ENCODE results near the gene VASH1.

VASH1 gene

GRCh38 chr14:76782115-76782884 lies 21.0 kb downstream of the VASH1 start:
- DNase-seq, result no peak

DNA sequence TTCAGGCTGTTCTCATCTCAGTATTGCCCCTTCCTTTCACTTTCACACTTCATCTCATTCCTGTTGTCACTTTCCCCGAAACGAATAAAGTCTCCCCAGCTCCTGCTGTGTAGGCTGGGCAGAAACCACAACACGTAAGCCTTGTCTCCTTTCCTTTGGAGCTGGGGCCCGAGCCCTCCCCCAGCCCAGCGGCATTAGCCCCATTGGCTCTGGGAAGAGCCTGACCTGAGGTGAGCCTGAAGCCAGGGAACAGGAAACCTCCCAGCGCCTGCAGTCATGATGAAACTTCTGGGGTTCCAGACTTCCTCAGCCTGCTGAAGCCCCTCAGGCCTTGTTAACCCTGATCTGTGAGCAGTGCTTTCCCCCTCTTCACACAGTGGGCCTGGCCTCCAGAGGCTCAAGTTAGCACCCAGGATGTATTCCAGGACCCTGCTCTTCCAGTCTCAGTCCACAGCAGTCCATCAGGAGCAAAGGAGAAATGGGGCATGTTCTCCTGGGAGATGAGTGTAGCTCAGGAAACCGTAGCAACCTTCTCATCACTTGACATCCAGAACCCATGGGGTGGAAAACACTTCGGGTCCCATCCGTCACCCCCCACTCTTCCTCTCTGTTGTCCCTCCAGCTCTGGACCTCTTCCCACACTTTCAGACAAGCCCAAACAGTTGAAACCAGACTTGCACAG lies 21.8 kb downstream of the VASH1 start:
- no peak for DNase-seq

DNA sequence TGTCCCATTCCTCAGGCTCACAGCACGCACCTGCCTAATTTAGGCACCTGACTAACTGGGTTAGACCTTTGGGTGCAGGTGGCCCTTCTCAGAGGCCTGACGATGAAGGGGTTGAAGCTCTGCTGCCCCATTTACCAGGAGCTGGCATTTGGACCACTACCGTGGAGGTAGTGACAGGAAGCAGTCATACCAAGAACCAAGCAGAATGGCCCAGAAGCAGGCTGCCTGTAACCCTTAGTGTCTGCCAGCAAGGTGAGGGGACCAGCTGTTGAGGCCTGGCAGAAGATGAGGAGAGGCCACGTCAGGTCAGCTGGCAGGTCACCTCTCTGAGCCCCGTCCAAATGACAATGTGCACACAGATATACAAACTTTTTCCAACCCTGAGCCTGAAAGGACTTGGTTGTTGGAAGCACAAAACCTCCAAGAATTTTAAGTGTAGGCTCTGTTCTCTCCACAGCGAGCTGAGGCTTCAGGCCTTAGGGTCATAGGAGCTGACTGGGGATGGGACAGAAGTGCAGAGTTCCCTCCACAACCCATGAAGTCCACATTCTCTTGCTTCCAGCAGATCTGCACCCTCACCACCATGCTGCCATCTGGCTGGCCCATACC lies 23.1 kb downstream of the VASH1 start:
- no peak for DNase-seq

DNA sequence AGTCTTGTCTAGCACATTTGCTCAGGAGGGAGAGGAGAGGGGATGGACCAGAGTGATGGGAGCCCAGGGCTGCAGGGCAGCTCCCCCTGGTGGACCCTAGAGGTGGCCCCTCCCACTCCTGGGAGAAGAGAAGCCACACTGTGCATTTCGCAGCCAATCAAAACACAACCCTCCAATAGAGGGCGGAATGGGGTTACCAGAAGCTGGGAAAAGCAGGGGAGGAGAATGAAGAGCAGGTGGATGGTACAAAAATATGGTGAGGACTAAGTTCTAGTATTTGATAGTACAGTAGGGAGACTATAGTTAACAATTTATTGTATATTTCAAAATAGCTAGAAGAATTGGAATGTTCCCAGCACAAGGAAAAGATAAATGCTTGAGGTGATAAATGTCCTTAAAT lies 23.6 kb downstream of the VASH1 start:
- peak in 49 of 56 donors; percentile 38 to 89 (median 72) for DNase-seq

DNA sequence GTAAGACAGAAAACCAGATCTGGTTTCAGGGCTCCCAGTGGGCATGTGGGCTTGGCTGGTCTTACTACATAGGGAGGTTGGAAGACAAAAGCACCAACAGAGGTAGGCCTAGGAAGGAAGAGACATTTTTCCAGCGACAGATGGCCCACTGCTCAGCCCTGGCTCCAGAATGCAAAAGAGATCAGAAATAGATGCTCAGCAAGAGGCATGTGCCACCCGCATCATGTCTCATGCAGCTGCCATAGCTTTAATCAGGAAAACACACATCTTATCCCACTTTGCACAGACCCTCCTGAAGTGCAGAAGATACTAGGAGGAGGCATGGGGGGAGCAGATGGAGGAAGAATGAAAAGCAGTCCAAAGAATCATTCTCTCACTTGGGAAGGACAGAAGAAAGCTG lies 25.3 kb downstream of the VASH1 start:
- no peak for DNase-seq

GRCh38 chr14:76792422-76792821 lies 31.2 kb downstream of the VASH1 start:
- no peak for DNase-seq

- DNase-seq, result no peak
Measured at GRCh38 chr14:76793324-76793723, 32.1 kb downstream of the VASH1 start.

DNA sequence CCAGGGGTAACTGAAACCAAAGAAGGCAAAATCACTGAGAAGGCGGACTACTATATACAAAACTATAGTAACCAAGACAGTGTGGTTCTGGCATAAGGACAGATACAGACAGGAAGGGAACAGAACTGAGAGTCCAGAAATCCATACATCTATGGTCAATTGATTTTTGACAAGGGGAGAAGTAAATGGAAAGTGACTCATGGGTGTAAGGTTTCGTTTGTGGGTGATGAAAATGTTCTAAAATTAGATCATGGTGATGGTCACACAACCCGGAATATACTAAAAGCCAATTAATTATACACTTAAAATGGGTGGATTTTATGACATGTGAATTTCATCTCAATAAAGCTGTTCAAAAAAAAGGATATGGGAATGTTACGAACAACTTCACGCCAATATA lies 32.7 kb downstream of the VASH1 start:
- no peak for DNase-seq

- no peak for DNase-seq
Measured at GRCh38 chr14:76806446-76806845, 45.2 kb downstream of the VASH1 start.

- no peak for DNase-seq
Measured at GRCh38 chr14:76808011-76808410, 46.7 kb downstream of the VASH1 start.

GRCh38 chr14:76808990-76809389 lies 47.7 kb downstream of the VASH1 start:
- DNase-seq, result no peak

DNA sequence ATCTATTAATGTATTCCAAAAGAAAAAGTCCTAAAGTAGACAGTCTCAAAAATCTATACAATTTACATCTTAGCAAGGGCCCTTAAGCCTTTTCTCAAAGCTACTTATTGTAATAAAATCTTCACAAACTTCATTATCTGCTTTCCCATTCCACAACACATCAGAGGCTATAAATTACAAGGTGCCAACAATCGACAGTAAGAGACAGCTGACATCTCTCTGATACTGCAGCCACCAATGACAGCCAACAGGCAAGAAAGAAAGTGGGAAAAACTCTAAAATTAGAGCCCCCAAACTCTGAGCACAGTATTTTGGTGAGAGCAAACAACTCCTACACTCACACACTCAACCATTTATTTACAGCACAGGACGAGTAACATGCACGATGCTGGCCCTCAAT lies 49.3 kb downstream of the VASH1 start:
- DNase-seq, result no peak

GRCh38 chr14:76810953-76811400 lies 49.7 kb downstream of the VASH1 start:
- DNase-seq, result peak in 35 of 56 donors; percentile 8 to 56 (median 30)

DNA sequence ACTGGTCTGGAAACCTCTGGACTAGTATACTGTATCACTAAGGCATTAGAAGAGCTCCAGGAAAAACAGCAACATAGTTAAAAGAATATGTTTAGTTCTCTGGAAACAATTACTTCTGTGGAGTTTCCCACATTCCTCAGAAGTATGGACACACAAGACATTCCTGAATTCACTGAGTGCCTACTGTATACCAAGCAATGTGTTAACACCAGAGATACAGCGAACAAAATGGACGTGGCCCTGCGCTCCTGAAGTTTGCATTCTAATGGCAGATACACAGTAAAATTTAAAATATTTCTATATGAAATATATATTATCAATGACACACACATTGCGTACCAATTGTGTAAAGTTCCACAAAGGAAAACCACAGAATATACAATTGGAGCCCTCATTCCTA lies 50.3 kb downstream of the VASH1 start:
- no peak for DNase-seq

DNA sequence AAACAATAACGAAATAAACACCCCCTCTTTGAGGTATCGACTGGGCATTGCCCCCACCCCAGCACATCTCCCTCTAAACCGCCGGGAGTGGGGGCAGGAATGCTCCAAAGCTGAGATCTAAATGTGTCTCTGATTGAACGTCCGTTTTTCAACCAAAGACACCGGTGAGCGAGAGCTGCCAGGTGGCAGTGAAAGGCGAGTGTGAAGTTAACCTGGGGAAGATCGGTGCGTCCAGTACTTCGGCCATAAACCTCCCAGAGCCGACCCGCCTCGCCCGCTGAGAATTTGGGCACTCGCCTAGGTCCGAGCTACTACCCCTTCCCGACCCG lies 50.8 kb downstream of the VASH1 start:
- DNase-seq, result peak in 4 of 56 donors; percentile 45 to 57 (median 50)

DNA sequence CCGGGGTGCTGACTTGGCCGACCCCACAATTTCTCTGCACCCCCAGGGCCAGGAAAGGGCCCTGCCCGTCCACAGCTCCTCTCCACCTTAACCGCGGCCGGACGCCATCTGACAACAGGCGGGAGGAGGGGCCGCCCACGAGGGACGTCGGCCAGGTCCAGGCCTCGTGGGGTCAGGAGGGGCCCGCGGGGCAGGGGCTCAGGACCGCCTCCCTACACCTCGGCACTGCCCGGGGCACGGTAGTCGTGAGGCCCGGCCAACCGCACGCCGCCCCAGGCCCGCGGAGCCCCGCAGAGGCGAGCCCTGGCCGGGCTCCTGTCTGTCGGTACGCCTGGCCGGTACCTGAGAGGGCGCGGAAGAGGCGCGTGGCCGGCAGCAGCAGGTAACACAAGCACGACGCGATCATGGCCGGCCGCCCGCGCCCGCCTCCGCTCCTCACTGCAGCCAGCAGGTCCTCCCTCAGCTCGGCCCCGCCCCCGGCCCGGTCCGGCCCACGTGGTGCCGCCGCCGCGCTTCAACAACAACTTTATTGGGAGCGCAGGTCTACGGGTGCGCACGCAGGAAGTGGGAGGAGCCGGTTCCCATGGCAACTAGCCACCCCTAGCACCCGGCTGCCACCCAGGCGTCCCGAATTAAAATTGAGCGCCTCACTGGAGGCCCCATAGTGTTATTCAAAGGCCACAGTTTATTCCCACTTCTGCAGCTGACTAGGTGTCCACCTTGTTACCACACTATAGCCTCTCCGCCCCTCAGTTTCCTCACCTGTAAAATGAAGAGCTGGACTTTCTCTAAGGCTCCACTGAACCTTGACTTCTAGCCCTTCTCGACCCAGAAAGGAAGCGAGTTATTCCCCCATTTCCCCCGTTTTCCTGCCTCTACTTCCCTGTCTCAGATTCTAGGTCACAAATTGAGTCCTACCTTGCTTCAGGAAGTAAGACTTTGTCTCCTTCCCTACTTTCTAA lies 51.4 kb downstream of the VASH1 start, which contains the start of gene ANGEL1:
ANGEL1 (minus strand) TSS at position 461 of the 962 bp plus-strand sequence; CDS start at position 406, 55 bp downstream.
- peak; percentile 42 to 95 (median 90) for DNase-seq

- no peak for DNase-seq
Measured at GRCh38 chr14:76814726-76815645, 53.7 kb downstream of the VASH1 start.

GRCh38 chr14:76820700-76821099 lies 59.4 kb downstream of the VASH1 start:
- DNase-seq, result no peak

- no peak for DNase-seq
Measured at GRCh38 chr14:76826122-76826521, 64.9 kb downstream of the VASH1 start, which contains the start of gene LRRC74A. TSS of gene LRRC74A (plus strand) at chr14:76826408. CDS start at chr14:76826698, 290 bp downstream.
